HG03039 (cell line): ENCODE measurements around the gene RARS1.

Experiments used
- ATAC-seq: cut with Tn5 transposase; IDR thresholded peaks from one replicate; pipeline ENCODE4 v1.9.1; 2021; ENCODE audit warnings: mild to moderate bottlenecking, moderate library complexity; ENCODE audit not compliant: unreplicated experiment

Gene RARS1

DNA sequence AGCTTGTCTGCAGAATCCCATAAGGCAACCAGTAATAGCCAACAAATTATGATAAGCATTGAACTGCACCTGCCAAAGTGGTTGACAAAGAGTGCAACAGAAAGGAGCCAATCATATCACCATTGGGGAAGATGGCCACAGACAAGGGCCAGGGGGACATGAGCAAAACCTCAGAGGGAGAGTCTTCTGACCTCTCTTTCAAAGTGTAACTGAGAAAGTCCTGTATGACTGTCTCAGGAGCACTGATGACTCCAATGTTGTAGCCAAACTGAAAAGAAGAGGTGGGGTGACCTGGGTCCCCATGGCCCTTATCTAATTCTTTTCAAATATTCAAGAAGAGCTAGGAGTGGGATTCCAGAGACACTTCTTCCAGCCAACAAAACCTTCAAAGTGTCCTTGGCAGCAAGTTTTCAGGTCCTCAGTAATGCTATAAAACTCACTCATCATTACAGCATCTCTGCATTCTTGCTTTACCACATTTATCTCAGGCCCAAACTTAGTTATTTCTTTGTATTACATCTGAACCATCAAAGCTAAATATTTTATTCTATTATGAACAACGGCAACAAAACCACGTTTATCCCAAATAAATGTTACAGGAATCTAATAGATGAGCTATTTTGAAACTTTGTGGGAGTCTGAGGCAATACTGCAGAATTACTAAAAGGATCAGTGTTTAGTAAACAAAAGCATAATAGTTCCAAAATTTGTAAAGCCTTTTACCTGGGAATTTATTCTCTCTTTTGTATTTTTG, 67.3 kb downstream of the RARS1 start:
- no peak for ATAC-seq

DNA sequence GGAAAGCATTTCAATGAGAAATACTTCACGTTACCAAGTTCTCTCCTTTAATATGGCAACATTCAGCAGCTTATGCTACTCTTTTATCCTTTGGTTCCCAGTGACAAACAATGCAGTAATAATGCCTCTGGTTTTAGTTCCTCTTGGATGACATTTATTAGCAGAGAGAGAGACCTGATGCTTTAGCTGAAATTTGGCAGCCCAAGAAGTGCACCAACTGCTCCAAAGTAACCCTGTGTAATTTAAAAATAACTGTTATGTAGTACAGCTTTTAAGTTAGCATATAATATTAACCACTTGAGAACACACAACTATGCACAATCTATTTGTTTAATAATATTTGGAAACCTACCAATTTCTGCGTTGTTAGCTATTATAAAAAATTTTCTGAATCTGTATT, 71.1 kb downstream of the RARS1 start:
- ATAC-seq: no peak

DNA sequence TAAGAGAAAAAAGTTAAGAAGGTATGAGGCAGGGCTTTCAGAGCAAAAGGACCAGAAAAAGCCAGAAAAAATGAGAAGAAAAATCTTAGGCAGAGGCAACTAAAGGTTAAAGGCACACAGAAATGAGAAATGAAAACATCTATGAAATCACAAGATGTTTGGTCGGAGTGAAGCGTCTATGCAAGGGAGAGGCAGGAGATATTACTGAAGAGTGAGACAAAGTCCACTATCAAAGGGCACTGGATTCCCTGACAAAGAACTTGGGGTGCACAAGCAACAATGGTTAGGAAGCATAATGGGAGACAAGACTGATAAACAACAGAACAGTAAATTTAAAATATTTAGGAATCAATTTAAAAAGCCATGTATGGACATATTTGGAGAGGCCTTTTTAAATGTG, 76.0 kb downstream of the RARS1 start:
- no peak for ATAC-seq

DNA sequence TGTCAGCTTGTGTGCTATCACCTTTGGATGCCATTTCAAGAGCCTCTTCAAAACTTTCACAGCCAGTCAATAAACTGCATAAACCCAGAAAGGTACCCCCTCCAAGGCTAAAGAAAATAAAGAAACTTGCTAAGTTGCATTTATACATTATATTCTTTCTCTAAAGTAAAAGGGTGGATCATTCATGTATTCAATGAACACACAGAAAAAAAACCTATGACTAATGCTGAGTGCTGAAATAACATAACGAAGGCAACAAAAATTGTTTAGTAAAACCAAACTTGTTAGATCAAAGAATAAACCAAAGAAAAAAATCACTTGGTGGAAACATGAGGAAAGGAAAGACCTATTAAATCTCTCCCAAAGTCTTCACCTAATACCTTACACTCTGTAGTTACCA, 77.7 kb downstream of the RARS1 start:
- no peak for ATAC-seq

DNA sequence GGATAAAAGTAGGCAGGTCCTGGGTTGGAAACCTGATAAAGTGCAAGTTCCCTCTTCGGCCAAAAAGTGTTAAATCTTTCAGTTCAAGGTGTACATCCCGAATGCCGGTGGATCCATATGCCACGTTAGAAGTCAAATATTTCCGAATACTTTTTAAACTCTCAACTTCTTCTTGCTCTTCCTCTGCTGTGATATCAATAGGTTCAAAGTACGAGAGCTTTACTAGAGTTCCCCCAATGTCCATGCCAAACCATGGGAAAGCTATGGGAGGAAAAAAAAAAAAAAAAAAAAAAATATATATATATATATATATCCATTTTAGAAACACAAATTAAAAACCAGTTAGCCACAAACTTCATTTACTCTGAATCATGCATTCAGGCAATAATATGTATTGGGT, 82.5 kb downstream of the RARS1 start:
- no peak for ATAC-seq
